ENCODE data around the gene SFTA2. TPM values are rescaled to one million over a fixed set of nuclear protein-coding genes. Genes with fewer than 3 reads are reported as not detected.
A peak's percentile ranks its signal among the peaks of the same experiment; 100 is the strongest.

SFTA2 gene
- total RNA-seq, 1 experiment from 2014 or later = not detected

GRCh38 chr6:30891816-30892538 lies 40.0 kb downstream of the SFTA2 start:
- no peak for ATAC-seq
- no peaks in the 10 kb centered on the region for H3K27me3 ChIP-seq (ENCODE audit: insufficient read depth, low read length)
- H3K4me2 ChIP-seq (ENCODE audit: low read length) = no peak overlapping the region
- POLR2A ChIA-PET = no interaction called here
- RAD21 ChIA-PET (ENCODE audit: low non-redundant PET in 1 of 2, low total read pairs in 2 of 2, uncharacterized antibody in 2 of 2, unreplicated experiment in 2 of 2) = no interaction called here
- 0 out of 2 replicates have a peak overlapping the region, but pooled peaks have one; percentile 7 for H3K27ac ChIP-seq (ENCODE audit: low read depth, low read length)
- no peak overlapping the region for H3K4me3 ChIP-seq (replicated peaks in 1 of 2; ENCODE audit: low read depth in 1 of 2, low read length in 2 of 2)
- H3K9me3 ChIP-seq (ENCODE audit: control insufficient read depth in 1 of 2, insufficient read depth in 1 of 2, low read depth in 1 of 2, low read length in 2 of 2) = no peaks in the 10 kb centered on the region
- H3K9ac ChIP-seq (ENCODE audit: low read length) = no peak overlapping the region
- H3K4me1 ChIP-seq (ENCODE audit: control insufficient read depth in 1 of 2, insufficient read depth in 2 of 2, low read length in 2 of 2) = peaks cover 16% of the 10 kb centered on the region in 2 experiments
- H3K36me3 ChIP-seq (ENCODE audit: control insufficient read depth in 1 of 2, insufficient read depth in 2 of 2, low read length in 2 of 2) = peaks cover 60 to 61% of the 10 kb centered on the region in 2 experiments
- no peaks in the 10 kb centered on the region for H4K20me1 ChIP-seq (ENCODE audit: insufficient read depth)
- H3K79me2 ChIP-seq (ENCODE audit: insufficient read depth, low read length) = peaks cover 41% of the 10 kb centered on the region
- TF ChIP-seq POLR2AphosphoS5 (IDR thresholded peaks at IDR 0.05; ENCODE audit: low read depth, low read length) (no peak), MAX (IDR thresholded peaks at IDR 0.05) (no peak), ELF1 (IDR thresholded peaks at IDR 0.05; ENCODE audit: borderline replicate concordance, low read depth) (no peak), TCF7L2 (IDR thresholded peaks at IDR 0.05; ENCODE audit: borderline replicate concordance, extremely low read depth, insufficient read depth, insufficient read length) (no peak), CTCF (IDR thresholded peaks at IDR 0.05 in 2 of 3, conservative IDR thresholded peaks at IDR 0.05 in 1 of 3; ENCODE audit: borderline replicate concordance in 1 of 3, insufficient read depth in 1 of 3, low read depth in 2 of 3, low read length in 2 of 3) (no peak), CBX3 (IDR thresholded peaks at IDR 0.05; ENCODE audit: low read depth) (no peak), EGR1 (IDR thresholded peaks at IDR 0.05; ENCODE audit: low read depth) (no peak), POLR2A (IDR thresholded peaks at IDR 0.05; ENCODE audit: borderline replicate concordance, extremely low read depth, insufficient read depth, insufficient read length) (no peak), ZFX (IDR thresholded peaks at IDR 0.05) (no peak), REST (IDR thresholded peaks at IDR 0.05; ENCODE audit: low read depth) (no peak), YY1 (IDR thresholded peaks at IDR 0.05; ENCODE audit: extremely low read depth, insufficient replicate concordance, low read depth, low read length) (no peak), EZH2phosphoT487 (IDR thresholded peaks at IDR 0.05; ENCODE audit: borderline replicate concordance) (no peak), SIN3A (IDR thresholded peaks at IDR 0.05; ENCODE audit: low read depth) (no peak), JUND (IDR thresholded peaks at IDR 0.05) (no peak)
- H2AFZ ChIP-seq (ENCODE audit: low read depth, low read length, poor library complexity, severe bottlenecking) = no peak overlapping the region
- DNase-seq (ENCODE audit: low read depth, low spot score) = no peak
- intact Hi-C loops (cut with micrococcal nuclease) = no loop called here
- no TSS peak for BruUV-seq (replicated peaks)
- CTCF ChIA-PET = no interaction called here
- no peaks in the 10 kb centered on the region for H3K9me2 ChIP-seq (ENCODE audit: insufficient read depth)
